Measurements from ENCODE around the gene PRPF6. TPM values are rescaled to one million over a fixed set of nuclear protein-coding genes. Genes with fewer than 3 reads are reported as not detected.

PRPF6 gene
- total RNA-seq, 1 donor from 2014 or later: 52.6 TPM

DNA sequence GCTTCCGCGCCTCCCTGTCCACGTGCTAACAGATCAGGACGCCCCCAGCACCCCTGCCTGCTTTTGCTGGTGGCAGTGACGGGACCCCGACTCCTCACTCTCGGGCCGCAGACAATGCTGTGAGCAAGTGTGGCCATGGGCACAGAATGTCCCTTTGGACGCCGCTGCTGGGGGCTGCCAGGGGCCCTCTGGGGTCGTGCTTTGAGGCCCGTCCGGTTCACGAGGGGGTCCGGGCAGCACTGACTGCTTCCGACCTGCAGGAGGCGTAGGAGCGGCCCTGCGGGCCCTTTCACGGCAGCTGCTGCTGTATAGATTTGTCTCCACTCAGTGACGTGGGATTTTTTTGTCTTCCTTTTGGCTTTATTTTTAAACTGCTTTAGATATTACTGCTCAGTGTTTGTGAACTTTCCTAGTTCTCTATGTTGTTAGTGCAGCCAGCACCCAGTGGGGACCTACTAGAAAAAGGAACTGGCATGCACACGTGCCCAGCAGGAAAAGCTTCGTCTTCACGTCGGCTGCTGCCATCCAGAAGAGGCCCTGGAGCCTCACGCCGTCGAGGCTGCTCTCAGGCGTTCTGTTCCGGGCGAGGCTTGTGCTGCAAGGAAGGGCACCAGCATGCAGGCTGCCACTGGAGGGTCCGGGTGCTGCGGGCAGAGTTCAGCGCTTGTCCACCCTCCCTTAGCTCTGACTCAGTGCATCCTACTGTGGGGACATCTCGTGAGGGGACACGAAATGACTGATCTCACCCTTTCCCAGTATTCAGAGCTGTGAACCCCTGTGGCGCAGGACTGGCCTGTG, 46.5 kb upstream of the PRPF6 start:
- Histone ChIP-seq H3K9me3 (ENCODE audit: insufficient read depth, low read depth, low read length) (no peaks in the 10 kb centered on the region), H3K4me2 (ENCODE audit: low read length) (no peak overlapping the region), H2AFZ (ENCODE audit: low read depth, low read length) (no peak overlapping the region), H3K36me3 (ENCODE audit: insufficient read depth, low read length) (peaks cover 6% of the 10 kb centered on the region), H3K27ac (ENCODE audit: low read depth, low read length) (no peak overlapping the region), H3K27me3 (ENCODE audit: insufficient read depth, low read length) (no peaks in the 10 kb centered on the region), H3K79me2 (ENCODE audit: insufficient read depth, low read length) (peaks cover 34% of the 10 kb centered on the region), H3K4me3 (ENCODE audit: insufficient read depth, low read depth, low read length) (no peak overlapping the region), H3K9ac (ENCODE audit: low read length) (no peak overlapping the region), H3K4me1 (ENCODE audit: insufficient read depth, low read length) (no peaks in the 10 kb centered on the region), H4K20me1 (ENCODE audit: insufficient read depth, low read length) (peaks cover 71% of the 10 kb centered on the region)
- Mint-ChIP-seq H3K4me3 (ENCODE audit: unreplicated experiment) (no peak overlapping the region), H3K36me3 (ENCODE audit: low read depth, unreplicated experiment) (peaks cover 10% of the 10 kb centered on the region), H3K9me3 (ENCODE audit: unreplicated experiment) (no peaks in the 10 kb centered on the region), H3K27ac (ENCODE audit: unreplicated experiment) (peak overlapping the region; percentile 58), H3K4me1 (ENCODE audit: low read depth, unreplicated experiment) (peaks cover 3% of the 10 kb centered on the region), H3K27me3 (ENCODE audit: low read depth, unreplicated experiment) (no peaks in the 10 kb centered on the region)
- FAIRE-seq: no peak
- TF ChIP-seq EZH2 (IDR thresholded peaks at IDR 0.05; ENCODE audit: insufficient read depth, low read length): no peak
- TF ChIP-seq, protein P1, sequence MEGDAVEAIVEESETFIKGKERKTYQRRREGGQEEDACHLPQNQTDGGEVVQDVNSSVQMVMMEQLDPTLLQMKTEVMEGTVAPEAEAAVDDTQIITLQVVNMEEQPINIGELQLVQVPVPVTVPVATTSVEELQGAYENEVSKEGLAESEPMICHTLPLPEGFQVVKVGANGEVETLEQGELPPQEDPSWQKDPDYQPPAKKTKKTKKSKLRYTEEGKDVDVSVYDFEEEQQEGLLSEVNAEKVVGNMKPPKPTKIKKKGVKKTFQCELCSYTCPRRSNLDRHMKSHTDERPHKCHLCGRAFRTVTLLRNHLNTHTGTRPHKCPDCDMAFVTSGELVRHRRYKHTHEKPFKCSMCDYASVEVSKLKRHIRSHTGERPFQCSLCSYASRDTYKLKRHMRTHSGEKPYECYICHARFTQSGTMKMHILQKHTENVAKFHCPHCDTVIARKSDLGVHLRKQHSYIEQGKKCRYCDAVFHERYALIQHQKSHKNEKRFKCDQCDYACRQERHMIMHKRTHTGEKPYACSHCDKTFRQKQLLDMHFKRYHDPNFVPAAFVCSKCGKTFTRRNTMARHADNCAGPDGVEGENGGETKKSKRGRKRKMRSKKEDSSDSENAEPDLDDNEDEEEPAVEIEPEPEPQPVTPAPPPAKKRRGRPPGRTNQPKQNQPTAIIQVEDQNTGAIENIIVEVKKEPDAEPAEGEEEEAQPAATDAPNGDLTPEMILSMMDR (IDR thresholded peaks at IDR 0.05; ENCODE audit: insufficient read depth, low read depth, low read length): no peak
- DNase-seq (ENCODE audit: low read depth): no peak

DNA sequence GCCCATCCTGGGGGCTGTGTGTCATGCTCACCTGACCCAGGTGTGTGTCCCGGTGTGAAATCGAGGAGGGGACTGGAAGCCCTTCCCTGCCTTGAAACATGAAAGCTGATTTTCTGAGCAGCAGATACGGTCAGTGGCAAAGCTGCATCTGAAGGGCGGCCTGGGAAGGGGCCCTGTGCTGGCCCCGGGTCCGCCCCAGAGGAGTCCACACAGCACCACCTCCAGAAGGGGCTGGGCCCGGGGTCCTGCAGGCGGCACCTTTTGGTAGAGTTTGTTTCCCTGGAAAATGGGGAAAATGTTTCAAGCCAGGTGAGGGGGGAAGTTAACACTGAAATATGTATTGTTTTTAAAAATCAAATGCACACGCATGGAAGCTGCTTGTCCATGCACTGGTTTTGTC, 45.5 kb upstream of the PRPF6 start:
- no peaks in the 10 kb centered on the region for H3K4me1 ChIP-seq (ENCODE audit: insufficient read depth, low read length)
- no peak overlapping the region for H3K27ac ChIP-seq (ENCODE audit: low read depth, low read length)
- peaks cover 74% of the 10 kb centered on the region for H4K20me1 ChIP-seq (ENCODE audit: insufficient read depth, low read length)
- H3K4me3 ChIP-seq (ENCODE audit: insufficient read depth, low read depth, low read length): no peak overlapping the region
- H3K79me2 ChIP-seq (ENCODE audit: insufficient read depth, low read length): peaks cover 39% of the 10 kb centered on the region
- H3K9ac ChIP-seq (ENCODE audit: low read length): no peak overlapping the region
- no peak overlapping the region for H3K4me2 ChIP-seq (ENCODE audit: low read length)
- no peak overlapping the region for H3K27ac Mint-ChIP-seq (ENCODE audit: unreplicated experiment)
- H2AFZ ChIP-seq (ENCODE audit: low read depth, low read length): no peak overlapping the region
- peaks cover 10% of the 10 kb centered on the region for H3K36me3 Mint-ChIP-seq (ENCODE audit: low read depth, unreplicated experiment)
- FAIRE-seq: no peak
- DNase-seq (ENCODE audit: low read depth): no peak
- no peaks in the 10 kb centered on the region for H3K9me3 Mint-ChIP-seq (ENCODE audit: unreplicated experiment)
- no peaks in the 10 kb centered on the region for H3K27me3 ChIP-seq (ENCODE audit: insufficient read depth, low read length)
- no peaks in the 10 kb centered on the region for H3K9me3 ChIP-seq (ENCODE audit: insufficient read depth, low read depth, low read length)
- TF ChIP-seq, protein P1 (IDR thresholded peaks at IDR 0.05; ENCODE audit: insufficient read depth, low read depth, low read length): no peak
- no peak for TF ChIP-seq EZH2 (IDR thresholded peaks at IDR 0.05; ENCODE audit: insufficient read depth, low read length)
- peaks cover 6% of the 10 kb centered on the region for H3K36me3 ChIP-seq (ENCODE audit: insufficient read depth, low read length)
- H3K4me1 Mint-ChIP-seq (ENCODE audit: low read depth, unreplicated experiment): peaks cover 3% of the 10 kb centered on the region
- H3K27me3 Mint-ChIP-seq (ENCODE audit: low read depth, unreplicated experiment): no peaks in the 10 kb centered on the region
- H3K4me3 Mint-ChIP-seq (ENCODE audit: unreplicated experiment): no peak overlapping the region

DNA sequence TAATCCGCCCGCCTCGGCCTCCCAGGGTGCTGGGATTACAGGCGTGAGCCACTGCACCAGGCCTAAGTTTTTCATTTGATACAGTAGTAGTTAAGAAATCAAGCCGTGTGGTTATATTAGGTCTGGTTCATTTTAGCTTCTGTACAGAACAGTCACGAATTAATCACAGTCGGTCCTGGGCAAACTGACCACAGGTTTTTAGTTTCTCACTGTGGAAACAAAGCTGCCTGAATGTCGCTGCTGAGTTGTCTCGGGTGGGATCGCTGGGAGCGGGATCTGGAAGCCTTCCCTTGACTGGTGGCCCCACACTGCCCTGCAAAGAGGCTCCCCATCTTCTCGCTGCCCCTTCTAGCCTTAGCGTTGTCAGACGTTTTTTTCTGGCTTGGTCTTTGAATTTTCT, 43.3 kb upstream of the PRPF6 start:
- DNase-seq (ENCODE audit: low read depth) (no peak), FAIRE-seq (no peak)
- H3K4me1 ChIP-seq (ENCODE audit: insufficient read depth, low read length): no peaks in the 10 kb centered on the region
- no peak overlapping the region for H3K4me2 ChIP-seq (ENCODE audit: low read length)
- H3K27ac ChIP-seq (ENCODE audit: low read depth, low read length): no peak overlapping the region
- TF ChIP-seq, protein P1 (IDR thresholded peaks at IDR 0.05; ENCODE audit: insufficient read depth, low read depth, low read length): no peak
- no peak for TF ChIP-seq EZH2 (IDR thresholded peaks at IDR 0.05; ENCODE audit: insufficient read depth, low read length)
- peaks cover 32% of the 10 kb centered on the region for H3K79me2 ChIP-seq (ENCODE audit: insufficient read depth, low read length)
- peaks cover 3% of the 10 kb centered on the region for H3K4me1 Mint-ChIP-seq (ENCODE audit: low read depth, unreplicated experiment)
- no peak overlapping the region for H3K9ac ChIP-seq (ENCODE audit: low read length)
- peaks cover 6% of the 10 kb centered on the region for H3K36me3 Mint-ChIP-seq (ENCODE audit: low read depth, unreplicated experiment)
- no peak overlapping the region for H2AFZ ChIP-seq (ENCODE audit: low read depth, low read length)
- H3K27me3 ChIP-seq (ENCODE audit: insufficient read depth, low read length): no peaks in the 10 kb centered on the region
- H3K9me3 ChIP-seq (ENCODE audit: insufficient read depth, low read depth, low read length): no peaks in the 10 kb centered on the region
- H3K4me3 Mint-ChIP-seq (ENCODE audit: unreplicated experiment): no peak overlapping the region
- no peaks in the 10 kb centered on the region for H3K9me3 Mint-ChIP-seq (ENCODE audit: unreplicated experiment)
- no peaks in the 10 kb centered on the region for H3K36me3 ChIP-seq (ENCODE audit: insufficient read depth, low read length)
- H3K27ac Mint-ChIP-seq (ENCODE audit: unreplicated experiment): peak overlapping the region; percentile 47
- peaks cover 76% of the 10 kb centered on the region for H4K20me1 ChIP-seq (ENCODE audit: insufficient read depth, low read length)
- H3K4me3 ChIP-seq (ENCODE audit: insufficient read depth, low read depth, low read length): no peak overlapping the region
- no peaks in the 10 kb centered on the region for H3K27me3 Mint-ChIP-seq (ENCODE audit: low read depth, unreplicated experiment)
